HEK293 (cell line): ENCODE measurements around the gene CBX2.

Experiments
- CTCF ChIA-PET: fragments of 350-600 bp; formaldehyde crosslinking; extraction: SDS; loops from one replicate; lab custom pipeline; 2021; ENCODE audit warnings: antibody characterized with exemption; lab: Yijun Ruan, JAX
- POLR2A ChIA-PET: fragments of 300-600 bp; formaldehyde crosslinking; extraction: SDS; loops from one replicate; lab custom pipeline; 2020; ENCODE audit warnings: antibody characterized with exemption, inconsistent platforms; lab: Yijun Ruan, JAX
- H3K27ac ChIP-seq: fragments of 200-500 bp; sonication (Bioruptor generic); 2 replicates; pipeline ENCODE4 v1.5.1; 2014; ENCODE audit warnings: low read depth, low read length, control low read depth, inconsistent platforms; ENCODE audit errors: extremely low read depth
- H3K36me3 ChIP-seq, 2 experiments: fragments of 200-500 bp in 1 of 2; sonication (Bioruptor generic) in 1 of 2; 1 replicate in 1 of 2; 2 replicates in 1 of 2; pipeline ENCODE4 v1.5.1; 2014 to 2017; ENCODE audit warnings: inconsistent platforms in 2 of 2, low read length in 2 of 2; ENCODE audit not compliant: control insufficient read depth in 2 of 2, insufficient read depth in 1 of 2
- H3K4me1 ChIP-seq: fragments of 200-500 bp; sonication (Bioruptor generic); 2 replicates; pipeline ENCODE4 v1.5.1; 2014; ENCODE audit warnings: mild to moderate bottlenecking, low read length, inconsistent platforms; ENCODE audit not compliant: control insufficient read depth, insufficient read depth
- H3K4me3 ChIP-seq: 2 replicates; pipeline ENCODE4 v1.5.1; 2011; ENCODE audit warnings: low read depth, mild to moderate bottlenecking, control low read depth, low read length, moderate library complexity
- H3K9me3 ChIP-seq: fragments of 200-500 bp; sonication (Bioruptor generic); 2 replicates; pipeline ENCODE4 v1.5.1; 2014; ENCODE audit warnings: low read depth, low read length, inconsistent platforms; ENCODE audit not compliant: control insufficient read depth, insufficient read depth
- GLI4 ChIP-seq: fragments of 450-650 bp; formaldehyde crosslinking; IDR thresholded peaks from 2 replicates; pipeline ENCODE4 v1.5.1; 2016; ENCODE audit warnings: missing biosample characterization, missing genetic modification characterization
- KLF7 ChIP-seq: fragments of 450-650 bp; formaldehyde crosslinking; IDR thresholded peaks from 2 replicates; pipeline ENCODE4 v1.5.1; 2016; ENCODE audit warnings: missing biosample characterization, missing genetic modification characterization, borderline replicate concordance
- KLF9 ChIP-seq: fragments of 450-650 bp; formaldehyde crosslinking; IDR thresholded peaks from 2 replicates; pipeline ENCODE4 v1.5.1; 2016; ENCODE audit warnings: missing biosample characterization, missing genetic modification characterization, low read depth
- OSR2 ChIP-seq: fragments of 450-650 bp; formaldehyde crosslinking; IDR thresholded peaks from 2 replicates; pipeline ENCODE4 v1.5.1; 2016; ENCODE audit warnings: missing biosample characterization, missing genetic modification characterization
- SCRT1 ChIP-seq: fragments of 450-650 bp; formaldehyde crosslinking; IDR thresholded peaks from 2 replicates; pipeline ENCODE4 v1.5.1; 2016; ENCODE audit warnings: missing biosample characterization, missing genetic modification characterization, borderline replicate concordance
- SCRT2 ChIP-seq: fragments of 450-650 bp; formaldehyde crosslinking; IDR thresholded peaks from 2 replicates; pipeline ENCODE4 v1.5.1; 2016; ENCODE audit warnings: missing biosample characterization, missing genetic modification characterization
- SP2 ChIP-seq: fragments of 450-650 bp; formaldehyde crosslinking; IDR thresholded peaks from 2 replicates; pipeline ENCODE4 v1.5.1; 2016; ENCODE audit warnings: missing biosample characterization, missing genetic modification characterization
- ZBTB7A ChIP-seq: fragments of 450-650 bp; formaldehyde crosslinking; IDR thresholded peaks from 2 replicates; pipeline ENCODE4 v1.5.1; 2016; ENCODE audit warnings: low read depth, missing biosample characterization, missing genetic modification characterization
- ZBTB8A ChIP-seq: fragments of 450-650 bp; formaldehyde crosslinking; IDR thresholded peaks from 2 replicates; pipeline ENCODE4 v1.5.1; 2016; ENCODE audit warnings: missing biosample characterization, missing genetic modification characterization
- ZEB2 ChIP-seq: fragments of 450-650 bp; formaldehyde crosslinking; IDR thresholded peaks from 2 replicates; pipeline ENCODE4 v1.5.1; 2016; ENCODE audit warnings: missing biosample characterization, missing genetic modification characterization
- ZFHX2 ChIP-seq: fragments of 450-650 bp; formaldehyde crosslinking; conservative IDR thresholded peaks from 2 replicates; pipeline ENCODE4 v1.5.1; 2016; ENCODE audit warnings: missing biosample characterization, missing genetic modification characterization
- ZNF114 ChIP-seq: fragments of 450-650 bp; formaldehyde crosslinking; IDR thresholded peaks from 2 replicates; pipeline ENCODE4 v1.5.0; 2017; ENCODE audit warnings: missing biosample characterization, missing genetic modification characterization
- ZNF2 ChIP-seq: fragments of 450-650 bp; formaldehyde crosslinking; IDR thresholded peaks from 2 replicates; pipeline ENCODE4 v1.5.1; 2016; ENCODE audit warnings: missing biosample characterization, missing genetic modification characterization
- ZNF341 ChIP-seq: fragments of 450-650 bp; formaldehyde crosslinking; IDR thresholded peaks from 2 replicates; pipeline ENCODE4; 2016; ENCODE audit warnings: low read depth, missing biosample characterization, missing genetic modification characterization
- ZNF530 ChIP-seq: fragments of 450-650 bp; formaldehyde crosslinking; IDR thresholded peaks from 2 replicates; pipeline ENCODE4 v1.5.1; 2016; ENCODE audit warnings: low read depth, missing biosample characterization, missing genetic modification characterization
- ZNF660 ChIP-seq: fragments of 450-650 bp; IDR thresholded peaks from 2 replicates; pipeline ENCODE4 v1.5.1; 2018; ENCODE audit warnings: missing biosample characterization, mild to moderate bottlenecking, missing genetic modification characterization
- ZNF701 ChIP-seq: fragments of 450-650 bp; formaldehyde crosslinking; IDR thresholded peaks from 2 replicates; pipeline ENCODE4 v1.5.1; 2016; ENCODE audit warnings: missing biosample characterization, missing genetic modification characterization
- TF ChIP-seq, protein P1 (sequence below): fragments of 450-650 bp; formaldehyde crosslinking; IDR thresholded peaks from 2 replicates; pipeline ENCODE4 v1.5.1; 2016; ENCODE audit warnings: missing biosample characterization, missing genetic modification characterization
- TF ChIP-seq, protein P2 (sequence below): fragments of 450-650 bp; formaldehyde crosslinking; IDR thresholded peaks from 2 replicates; pipeline ENCODE4 v1.5.1; 2016; ENCODE audit warnings: missing biosample characterization, missing genetic modification characterization
- TF ChIP-seq, protein P3 (sequence below): fragments of 450-650 bp; formaldehyde crosslinking; IDR thresholded peaks from 2 replicates; pipeline ENCODE4 v1.5.1; 2016; ENCODE audit warnings: missing biosample characterization, missing genetic modification characterization
- TF ChIP-seq, protein P4 (sequence below): fragments of 450-650 bp; formaldehyde crosslinking; IDR thresholded peaks from 2 replicates; pipeline ENCODE4 v1.5.1; 2016; ENCODE audit warnings: missing biosample characterization, missing genetic modification characterization
- TF ChIP-seq, protein P5 (sequence below): fragments of 450-650 bp; formaldehyde crosslinking; IDR thresholded peaks from 2 replicates; pipeline ENCODE4 v1.5.1; 2016; ENCODE audit warnings: missing biosample characterization, missing genetic modification characterization
- TF ChIP-seq, protein P6 (sequence below): fragments of 450-650 bp; formaldehyde crosslinking; IDR thresholded peaks from 2 replicates; pipeline ENCODE4 v1.5.1; 2017; ENCODE audit warnings: missing biosample characterization, missing genetic modification characterization

The CBX2 gene

DNA sequence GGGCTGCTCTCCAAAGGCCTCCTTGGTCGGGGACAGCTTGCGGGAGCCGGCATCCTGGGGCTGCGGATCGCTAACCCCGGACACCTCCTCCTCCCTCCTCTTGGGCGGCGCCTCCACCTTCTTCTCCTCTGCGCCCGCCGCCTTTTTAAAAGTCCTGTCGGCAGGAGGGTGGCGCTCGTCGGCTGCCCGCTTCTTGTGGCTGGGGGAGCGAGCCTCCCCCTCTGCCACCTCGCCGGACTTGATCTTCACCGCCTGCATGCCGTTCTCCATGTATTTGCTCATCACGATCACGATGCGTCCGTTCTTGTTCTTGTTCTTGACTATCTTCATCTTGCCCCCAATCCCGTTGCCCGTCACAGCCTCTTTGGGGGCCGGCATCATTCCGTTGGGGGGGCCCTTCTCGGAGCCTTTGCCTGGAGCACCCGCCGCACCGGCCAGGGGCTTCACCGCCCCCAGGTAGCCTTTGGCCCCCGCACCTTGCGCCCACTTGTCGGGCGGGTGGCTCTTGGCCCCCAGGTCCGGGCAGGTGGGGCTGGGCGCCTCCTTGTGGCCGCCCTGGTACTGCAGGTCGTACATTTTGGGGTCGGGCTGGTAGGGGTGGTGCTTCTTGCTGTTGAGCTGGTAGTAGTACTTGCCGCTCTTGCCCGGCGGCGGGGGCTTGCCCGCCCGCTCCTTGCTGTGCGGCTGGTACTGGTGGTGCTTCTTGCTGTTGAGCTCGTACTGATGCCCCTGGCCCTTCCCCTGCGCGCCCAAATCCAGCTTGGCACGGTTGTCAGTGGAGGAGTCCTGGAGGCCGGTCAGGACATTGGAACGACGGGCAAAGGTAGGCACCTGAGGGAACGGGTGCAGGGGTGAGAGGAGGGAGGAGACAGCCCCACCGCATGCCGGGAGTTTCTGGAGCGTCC is 56.9 kb downstream of the CBX2 start:
- peaks cover 0 to 41% of the 10 kb centered on the region in 2 experiments; a peak in 1 of 3 replicates for H3K36me3 ChIP-seq

More for the DNA sequence above, 56.9 kb downstream of the CBX2 start:
- Histone ChIP-seq H3K4me1 (peaks cover 17% of the 10 kb centered on the region), H3K4me3 (no peak overlapping the region), H3K27ac (no peak overlapping the region), H3K9me3 (no peaks in the 10 kb centered on the region)
- ChIA-PET CTCF (interaction anchor here (0.5 to 2.0 kb wide), 16 partner anchors 9 to 294 kb away, joined by 3 to 15 read pairs (median 6); no protein-coding TSS in a partner anchor), POLR2A (interaction anchor here (0.6 to 3.5 kb wide), 6 partner anchors 15 to 157 kb away, joined by 3 to 23 read pairs (median 4); partner anchors contain the start of gene CBX8)
- TF ChIP-seq, protein P1, sequence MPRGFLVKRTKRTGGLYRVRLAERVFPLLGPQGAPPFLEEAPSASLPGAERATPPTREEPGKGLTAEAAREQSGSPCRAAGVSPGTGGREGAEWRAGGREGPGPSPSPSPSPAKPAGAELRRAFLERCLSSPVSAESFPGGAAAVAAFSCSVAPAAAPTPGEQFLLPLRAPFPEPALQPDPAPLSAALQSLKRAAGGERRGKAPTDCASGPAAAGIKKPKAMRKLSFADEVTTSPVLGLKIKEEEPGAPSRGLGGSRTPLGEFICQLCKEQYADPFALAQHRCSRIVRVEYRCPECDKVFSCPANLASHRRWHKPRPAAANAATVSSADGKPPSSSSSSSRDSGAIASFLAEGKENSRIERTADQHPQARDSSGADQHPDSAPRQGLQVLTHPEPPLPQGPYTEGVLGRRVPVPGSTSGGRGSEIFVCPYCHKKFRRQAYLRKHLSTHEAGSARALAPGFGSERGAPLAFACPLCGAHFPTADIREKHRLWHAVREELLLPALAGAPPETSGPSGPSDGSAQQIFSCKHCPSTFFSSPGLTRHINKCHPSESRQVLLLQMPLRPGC: no peak
- TF ChIP-seq KLF7 (tag by site-specific recombination) (no peak), SP2 (tag by site-specific recombination) (peak; percentile 22; the same call in 1 of the 2 replicates), ZNF530 (tag by site-specific recombination) (peak; percentile 59; the same call in 1 of the 2 replicates), SCRT2 (tag by site-specific recombination) (peak; percentile 71), ZNF660 (tag by site-specific recombination) (no peak), ZNF114 (tag by site-specific recombination) (no peak), ZNF341 (tag by site-specific recombination) (0 out of 2 replicates have a peak, but pooled peaks have one; percentile 33), ZFHX2 (tag by site-specific recombination) (no peak), KLF9 (tag by site-specific recombination) (0 out of 2 replicates have a peak, but pooled peaks have one; percentile 11), ZBTB8A (tag by site-specific recombination) (peak; percentile 55), ZEB2 (tag by site-specific recombination) (no peak; the same call in 1 of the 2 replicates), ZBTB7A (tag by site-specific recombination) (peak; percentile 47; the same call in 1 of the 2 replicates), GLI4 (no peak), ZNF2 (tag by site-specific recombination) (0 out of 2 replicates have a peak, but pooled peaks have one; percentile 17), OSR2 (tag by site-specific recombination) (no peak), ZNF701 (no peak), SCRT1 (tag by site-specific recombination) (peak; percentile 88)
- TF ChIP-seq, protein P2, sequence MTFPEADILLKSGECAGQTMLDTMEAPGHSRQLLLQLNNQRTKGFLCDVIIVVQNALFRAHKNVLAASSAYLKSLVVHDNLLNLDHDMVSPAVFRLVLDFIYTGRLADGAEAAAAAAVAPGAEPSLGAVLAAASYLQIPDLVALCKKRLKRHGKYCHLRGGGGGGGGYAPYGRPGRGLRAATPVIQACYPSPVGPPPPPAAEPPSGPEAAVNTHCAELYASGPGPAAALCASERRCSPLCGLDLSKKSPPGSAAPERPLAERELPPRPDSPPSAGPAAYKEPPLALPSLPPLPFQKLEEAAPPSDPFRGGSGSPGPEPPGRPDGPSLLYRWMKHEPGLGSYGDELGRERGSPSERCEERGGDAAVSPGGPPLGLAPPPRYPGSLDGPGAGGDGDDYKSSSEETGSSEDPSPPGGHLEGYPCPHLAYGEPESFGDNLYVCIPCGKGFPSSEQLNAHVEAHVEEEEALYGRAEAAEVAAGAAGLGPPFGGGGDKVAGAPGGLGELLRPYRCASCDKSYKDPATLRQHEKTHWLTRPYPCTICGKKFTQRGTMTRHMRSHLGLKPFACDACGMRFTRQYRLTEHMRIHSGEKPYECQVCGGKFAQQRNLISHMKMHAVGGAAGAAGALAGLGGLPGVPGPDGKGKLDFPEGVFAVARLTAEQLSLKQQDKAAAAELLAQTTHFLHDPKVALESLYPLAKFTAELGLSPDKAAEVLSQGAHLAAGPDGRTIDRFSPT (tag by site-specific recombination): peak; percentile 57
- TF ChIP-seq, protein P3, sequence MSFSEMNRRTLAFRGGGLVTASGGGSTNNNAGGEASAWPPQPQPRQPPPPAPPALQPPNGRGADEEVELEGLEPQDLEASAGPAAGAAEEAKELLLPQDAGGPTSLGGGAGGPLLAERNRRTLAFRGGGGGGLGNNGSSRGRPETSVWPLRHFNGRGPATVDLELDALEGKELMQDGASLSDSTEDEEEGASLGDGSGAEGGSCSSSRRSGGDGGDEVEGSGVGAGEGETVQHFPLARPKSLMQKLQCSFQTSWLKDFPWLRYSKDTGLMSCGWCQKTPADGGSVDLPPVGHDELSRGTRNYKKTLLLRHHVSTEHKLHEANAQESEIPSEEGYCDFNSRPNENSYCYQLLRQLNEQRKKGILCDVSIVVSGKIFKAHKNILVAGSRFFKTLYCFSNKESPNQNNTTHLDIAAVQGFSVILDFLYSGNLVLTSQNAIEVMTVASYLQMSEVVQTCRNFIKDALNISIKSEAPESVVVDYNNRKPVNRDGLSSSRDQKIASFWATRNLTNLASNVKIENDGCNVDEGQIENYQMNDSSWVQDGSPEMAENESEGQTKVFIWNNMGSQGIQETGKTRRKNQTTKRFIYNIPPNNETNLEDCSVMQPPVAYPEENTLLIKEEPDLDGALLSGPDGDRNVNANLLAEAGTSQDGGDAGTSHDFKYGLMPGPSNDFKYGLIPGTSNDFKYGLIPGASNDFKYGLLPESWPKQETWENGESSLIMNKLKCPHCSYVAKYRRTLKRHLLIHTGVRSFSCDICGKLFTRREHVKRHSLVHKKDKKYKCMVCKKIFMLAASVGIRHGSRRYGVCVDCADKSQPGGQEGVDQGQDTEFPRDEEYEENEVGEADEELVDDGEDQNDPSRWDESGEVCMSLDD (tag by site-specific recombination): peak; percentile 58
- TF ChIP-seq, protein P4, sequence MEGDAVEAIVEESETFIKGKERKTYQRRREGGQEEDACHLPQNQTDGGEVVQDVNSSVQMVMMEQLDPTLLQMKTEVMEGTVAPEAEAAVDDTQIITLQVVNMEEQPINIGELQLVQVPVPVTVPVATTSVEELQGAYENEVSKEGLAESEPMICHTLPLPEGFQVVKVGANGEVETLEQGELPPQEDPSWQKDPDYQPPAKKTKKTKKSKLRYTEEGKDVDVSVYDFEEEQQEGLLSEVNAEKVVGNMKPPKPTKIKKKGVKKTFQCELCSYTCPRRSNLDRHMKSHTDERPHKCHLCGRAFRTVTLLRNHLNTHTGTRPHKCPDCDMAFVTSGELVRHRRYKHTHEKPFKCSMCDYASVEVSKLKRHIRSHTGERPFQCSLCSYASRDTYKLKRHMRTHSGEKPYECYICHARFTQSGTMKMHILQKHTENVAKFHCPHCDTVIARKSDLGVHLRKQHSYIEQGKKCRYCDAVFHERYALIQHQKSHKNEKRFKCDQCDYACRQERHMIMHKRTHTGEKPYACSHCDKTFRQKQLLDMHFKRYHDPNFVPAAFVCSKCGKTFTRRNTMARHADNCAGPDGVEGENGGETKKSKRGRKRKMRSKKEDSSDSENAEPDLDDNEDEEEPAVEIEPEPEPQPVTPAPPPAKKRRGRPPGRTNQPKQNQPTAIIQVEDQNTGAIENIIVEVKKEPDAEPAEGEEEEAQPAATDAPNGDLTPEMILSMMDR: peak; percentile 66
- TF ChIP-seq, protein P5, sequence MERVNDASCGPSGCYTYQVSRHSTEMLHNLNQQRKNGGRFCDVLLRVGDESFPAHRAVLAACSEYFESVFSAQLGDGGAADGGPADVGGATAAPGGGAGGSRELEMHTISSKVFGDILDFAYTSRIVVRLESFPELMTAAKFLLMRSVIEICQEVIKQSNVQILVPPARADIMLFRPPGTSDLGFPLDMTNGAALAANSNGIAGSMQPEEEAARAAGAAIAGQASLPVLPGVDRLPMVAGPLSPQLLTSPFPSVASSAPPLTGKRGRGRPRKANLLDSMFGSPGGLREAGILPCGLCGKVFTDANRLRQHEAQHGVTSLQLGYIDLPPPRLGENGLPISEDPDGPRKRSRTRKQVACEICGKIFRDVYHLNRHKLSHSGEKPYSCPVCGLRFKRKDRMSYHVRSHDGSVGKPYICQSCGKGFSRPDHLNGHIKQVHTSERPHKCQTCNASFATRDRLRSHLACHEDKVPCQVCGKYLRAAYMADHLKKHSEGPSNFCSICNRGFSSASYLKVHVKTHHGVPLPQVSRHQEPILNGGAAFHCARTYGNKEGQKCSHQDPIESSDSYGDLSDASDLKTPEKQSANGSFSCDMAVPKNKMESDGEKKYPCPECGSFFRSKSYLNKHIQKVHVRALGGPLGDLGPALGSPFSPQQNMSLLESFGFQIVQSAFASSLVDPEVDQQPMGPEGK (tag by site-specific recombination): peak; percentile 85
- TF ChIP-seq, protein P6, sequence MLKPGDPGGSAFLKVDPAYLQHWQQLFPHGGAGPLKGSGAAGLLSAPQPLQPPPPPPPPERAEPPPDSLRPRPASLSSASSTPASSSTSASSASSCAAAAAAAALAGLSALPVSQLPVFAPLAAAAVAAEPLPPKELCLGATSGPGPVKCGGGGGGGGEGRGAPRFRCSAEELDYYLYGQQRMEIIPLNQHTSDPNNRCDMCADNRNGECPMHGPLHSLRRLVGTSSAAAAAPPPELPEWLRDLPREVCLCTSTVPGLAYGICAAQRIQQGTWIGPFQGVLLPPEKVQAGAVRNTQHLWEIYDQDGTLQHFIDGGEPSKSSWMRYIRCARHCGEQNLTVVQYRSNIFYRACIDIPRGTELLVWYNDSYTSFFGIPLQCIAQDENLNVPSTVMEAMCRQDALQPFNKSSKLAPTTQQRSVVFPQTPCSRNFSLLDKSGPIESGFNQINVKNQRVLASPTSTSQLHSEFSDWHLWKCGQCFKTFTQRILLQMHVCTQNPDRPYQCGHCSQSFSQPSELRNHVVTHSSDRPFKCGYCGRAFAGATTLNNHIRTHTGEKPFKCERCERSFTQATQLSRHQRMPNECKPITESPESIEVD (tag by site-specific recombination): no peak
